ENCODE measurements around the gene RMDN2. TPM values are rescaled to one million over a fixed set of nuclear protein-coding genes. Genes with fewer than 3 reads are reported as not detected.
"Not testable (repeated sequence)": the region's sequence is repeated elsewhere in the genome, so short reads cannot be mapped to it uniquely, and the experiment has no call there.

The RMDN2 gene
- total and polyA plus RNA-seq, 4 donors, result 7.3 to 30.6 (median 13.3) TPM

DNA sequence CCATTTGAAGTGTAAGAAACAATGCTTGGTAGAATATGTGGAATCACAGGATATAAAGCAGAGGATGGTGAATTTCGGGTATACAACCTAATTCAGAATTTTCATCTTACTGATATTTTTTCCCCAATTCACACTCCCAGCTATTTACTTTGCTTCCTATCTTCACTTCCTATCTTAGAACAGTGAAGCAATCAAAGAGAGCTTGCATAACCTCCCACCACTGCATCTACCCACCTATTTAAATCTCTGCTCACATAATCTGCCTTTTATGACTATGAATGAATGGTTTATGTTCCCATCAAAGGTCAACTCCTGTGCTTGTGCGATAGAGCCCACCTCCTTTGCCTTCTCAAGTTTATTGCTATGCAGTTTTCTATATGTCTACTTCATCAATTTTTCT lies 3.3 kb downstream of the RMDN2 start (continued):
- no peak for TF ChIP-seq NR2F2 (IDR thresholded peaks at IDR 0.05)
- peak; percentile 12 to 45 for TF ChIP-seq HNF4A (conservative IDR thresholded peaks at IDR 0.05)
- TF ChIP-seq MAX (IDR thresholded peaks at IDR 0.05), result peak; percentile 60

DNA sequence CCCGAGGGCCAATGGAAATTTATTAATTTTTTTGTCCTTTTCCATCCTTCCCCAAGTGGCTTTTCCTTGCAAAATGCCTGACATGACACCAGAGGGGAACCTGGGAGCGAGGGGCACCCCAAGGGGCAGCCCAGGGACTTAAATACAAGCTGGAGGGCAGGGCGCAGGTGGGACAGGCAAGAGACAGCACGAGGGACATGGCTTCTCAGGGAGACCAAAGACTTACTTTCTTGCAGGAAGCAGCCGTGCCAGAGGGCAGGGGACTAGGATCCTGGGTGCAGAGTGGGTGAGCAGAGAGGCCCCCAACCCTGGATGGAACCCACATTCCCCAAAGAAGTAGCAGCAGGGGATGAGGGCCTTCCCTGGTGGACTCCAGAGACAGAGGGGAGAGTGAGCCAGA lies 5.3 kb downstream of the RMDN2 start:
- 95% methylated on average over 5 of the region's 5 CpGs for WGBS
- DNase-seq (ENCODE audit: low spot score); H3K9me3 ChIP-seq (ENCODE audit: control insufficient read depth in 4 of 4, low read length in 3 of 4); H3K9ac ChIP-seq (ENCODE audit: low read depth in 1 of 2, low read length in 2 of 2); H3K4me3 ChIP-seq (ENCODE audit: low read depth in 1 of 3, low read length in 3 of 3); H3K27ac ChIP-seq (ENCODE audit: low read depth in 1 of 2, low read length in 2 of 2); H3K27me3 ChIP-seq (ENCODE audit: control insufficient read depth in 4 of 4, insufficient read depth in 4 of 4, low read length in 3 of 4); H3K36me3 ChIP-seq (ENCODE audit: control insufficient read depth in 4 of 4, insufficient read depth in 3 of 4, low read depth in 1 of 4, low read length in 3 of 4): not testable (repeated sequence)
- H3K4me1 ChIP-seq (ENCODE audit: control insufficient read depth in 4 of 4, insufficient read depth in 4 of 4, low read length in 3 of 4), result peaks cover 5 to 30% (median 29%) of the 10 kb centered on the region in 4 donors

DNA sequence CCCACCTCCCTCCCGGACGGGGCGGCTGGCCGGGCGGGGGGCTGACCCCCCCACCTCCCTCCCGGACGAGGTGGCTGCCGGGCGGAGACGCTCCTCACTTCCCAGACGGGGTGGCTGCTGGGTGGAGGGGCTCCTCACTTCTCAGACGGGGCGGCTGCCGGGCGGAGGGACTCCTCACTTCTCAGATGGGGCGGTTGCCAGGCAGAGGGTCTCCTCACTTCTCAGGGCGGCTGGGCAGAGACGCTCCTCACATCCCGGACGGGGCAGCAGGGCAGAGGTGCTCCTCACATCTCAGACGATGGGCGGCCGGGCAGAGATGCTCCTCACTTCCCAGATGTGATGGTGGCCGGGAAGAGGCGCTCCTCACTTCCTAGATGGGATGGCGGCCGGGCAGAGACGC lies 7.8 kb downstream of the RMDN2 start:
- H3K9me3 ChIP-seq (ENCODE audit: control insufficient read depth in 4 of 4, low read length in 3 of 4); H3K4me3 ChIP-seq (ENCODE audit: low read depth in 1 of 3, low read length in 3 of 3); H3K9ac ChIP-seq (ENCODE audit: low read depth in 1 of 2, low read length in 2 of 2); H3K27ac ChIP-seq (ENCODE audit: low read depth in 1 of 2, low read length in 2 of 2); DNase-seq (ENCODE audit: low spot score); H3K36me3 ChIP-seq (ENCODE audit: control insufficient read depth in 4 of 4, insufficient read depth in 3 of 4, low read depth in 1 of 4, low read length in 3 of 4); H3K27me3 ChIP-seq (ENCODE audit: control insufficient read depth in 4 of 4, insufficient read depth in 4 of 4, low read length in 3 of 4): not testable (repeated sequence)
- 97% methylated on average over 13 of the region's 28 CpGs for WGBS
- H3K4me1 ChIP-seq (ENCODE audit: control insufficient read depth in 4 of 4, insufficient read depth in 4 of 4, low read length in 3 of 4), result peaks cover 3 to 17% (median 15%) of the 10 kb centered on the region in 4 donors

DNA sequence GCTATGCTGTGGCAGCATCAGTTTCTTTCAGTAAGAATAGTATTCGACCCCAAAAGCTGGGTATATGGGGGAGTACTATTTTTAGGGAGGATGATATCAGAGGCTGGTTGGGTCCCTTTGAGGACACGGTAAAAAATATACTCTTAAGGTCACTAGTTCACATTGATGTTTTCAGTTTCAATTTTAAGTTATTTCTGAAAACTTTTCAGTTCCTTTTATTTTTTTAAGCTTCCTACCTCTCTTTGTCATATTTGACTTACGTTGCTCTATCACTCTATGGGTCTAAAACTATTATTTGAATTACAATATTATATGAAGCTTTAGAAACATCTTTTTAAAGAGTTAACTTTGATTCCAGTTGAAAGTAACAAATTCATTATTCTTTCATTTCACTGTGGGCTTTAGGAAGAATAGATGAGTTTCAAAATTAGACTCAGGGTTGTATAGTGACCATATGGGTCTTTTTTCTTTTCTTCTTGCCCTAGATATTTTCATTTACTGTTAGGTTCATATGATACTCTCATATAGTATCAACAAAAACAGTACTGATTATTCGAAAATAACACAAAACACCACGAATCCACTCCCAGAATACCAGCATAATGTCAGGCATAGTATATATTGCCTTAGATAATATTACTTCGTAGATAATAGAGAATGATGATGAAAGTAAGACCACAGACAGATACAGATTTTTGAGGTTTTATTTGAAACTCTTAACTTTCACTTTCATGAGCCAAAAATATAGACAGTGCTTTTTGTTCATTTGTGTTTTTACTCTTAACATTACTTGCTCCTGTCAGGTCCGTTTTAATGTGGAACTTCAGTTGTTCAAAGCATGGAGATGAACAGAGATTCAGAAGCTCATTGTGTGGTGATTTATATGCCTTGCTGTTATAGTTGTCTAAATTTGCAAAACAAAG lies 9.8 kb downstream of the RMDN2 start:
- peak overlapping the region in 1 of 2 donors; percentile 7 for H3K27ac ChIP-seq (ENCODE audit: low read depth in 1 of 2, low read length in 2 of 2)
- H3K9ac ChIP-seq (ENCODE audit: low read depth in 1 of 2, low read length in 2 of 2), result no peak overlapping the region
- 47% methylated on average over 7 of the region's 7 CpGs for WGBS
- TF ChIP-seq RAD21 (IDR thresholded peaks at IDR 0.05) (no peak), REST (IDR thresholded peaks at IDR 0.05) (no peak), HNF4G (IDR thresholded peaks at IDR 0.05) (no peak), FOXA1 (IDR thresholded peaks at IDR 0.05) (no peak), CTCF (IDR thresholded peaks at IDR 0.05; ENCODE audit: low read depth, low read length, missing input control) (no peak), NR2F2 (IDR thresholded peaks at IDR 0.05) (no peak), YY1 (IDR thresholded peaks at IDR 0.05) (no peak), GABPA (IDR thresholded peaks at IDR 0.05 in 1 of 2, conservative IDR thresholded peaks at IDR 0.05 in 1 of 2) (no peak), TAF1 (conservative IDR thresholded peaks at IDR 0.05) (no peak), FOXA2 (IDR thresholded peaks at IDR 0.05) (no peak), ATF3 (IDR thresholded peaks at IDR 0.05) (no peak), SP1 (IDR thresholded peaks at IDR 0.05) (no peak), RXRA (IDR thresholded peaks at IDR 0.05) (no peak)
- TF ChIP-seq, protein P1, sequence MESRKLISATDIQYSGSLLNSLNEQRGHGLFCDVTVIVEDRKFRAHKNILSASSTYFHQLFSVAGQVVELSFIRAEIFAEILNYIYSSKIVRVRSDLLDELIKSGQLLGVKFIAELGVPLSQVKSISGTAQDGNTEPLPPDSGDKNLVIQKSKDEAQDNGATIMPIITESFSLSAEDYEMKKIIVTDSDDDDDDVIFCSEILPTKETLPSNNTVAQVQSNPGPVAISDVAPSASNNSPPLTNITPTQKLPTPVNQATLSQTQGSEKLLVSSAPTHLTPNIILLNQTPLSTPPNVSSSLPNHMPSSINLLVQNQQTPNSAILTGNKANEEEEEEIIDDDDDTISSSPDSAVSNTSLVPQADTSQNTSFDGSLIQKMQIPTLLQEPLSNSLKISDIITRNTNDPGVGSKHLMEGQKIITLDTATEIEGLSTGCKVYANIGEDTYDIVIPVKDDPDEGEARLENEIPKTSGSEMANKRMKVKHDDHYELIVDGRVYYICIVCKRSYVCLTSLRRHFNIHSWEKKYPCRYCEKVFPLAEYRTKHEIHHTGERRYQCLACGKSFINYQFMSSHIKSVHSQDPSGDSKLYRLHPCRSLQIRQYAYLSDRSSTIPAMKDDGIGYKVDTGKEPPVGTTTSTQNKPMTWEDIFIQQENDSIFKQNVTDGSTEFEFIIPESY (IDR thresholded peaks at IDR 0.05), result no peak
- no peaks in the 10 kb centered on the region for H3K27me3 ChIP-seq (ENCODE audit: control insufficient read depth in 4 of 4, insufficient read depth in 4 of 4, low read length in 3 of 4)
- no peak for DNase-seq (ENCODE audit: low spot score)
- no peaks in the 10 kb centered on the region for H3K9me3 ChIP-seq (ENCODE audit: control insufficient read depth in 4 of 4, low read length in 3 of 4)
- H3K36me3 ChIP-seq (ENCODE audit: control insufficient read depth in 4 of 4, insufficient read depth in 3 of 4, low read depth in 1 of 4, low read length in 3 of 4), result peaks cover 0 to 4% (median 0%) of the 10 kb centered on the region in 4 donors
- peaks cover 0 to 6% (median 5%) of the 10 kb centered on the region in 4 donors for H3K4me1 ChIP-seq (ENCODE audit: control insufficient read depth in 4 of 4, insufficient read depth in 4 of 4, low read length in 3 of 4)
- peak overlapping the region in 1 of 3 donors; percentile 2 for H3K4me3 ChIP-seq (ENCODE audit: low read depth in 1 of 3, low read length in 3 of 3)

Measured in liver (tissue), 9 donors.